ENCODE results near the gene RPTOR.
A peak's percentile ranks its signal among the peaks of the same experiment; 100 is the strongest.

The RPTOR gene

GRCh38 chr17:80838311-80839025 is 293.8 kb downstream of the RPTOR start:
- DNase-seq = no peak

- DNase-seq = no peak
These were observed 294.3 kb downstream of the RPTOR start for GRCh38 chr17:80839026-80839345.

- no peak for DNase-seq
These were observed 294.9 kb downstream of the RPTOR start for GRCh38 chr17:80839511-80839941.

GRCh38 chr17:80839970-80840369 is 295.3 kb downstream of the RPTOR start:
- DNase-seq = no peak

- no peak for DNase-seq
These were observed 297.9 kb downstream of the RPTOR start for GRCh38 chr17:80842456-80843013.

- no peak for DNase-seq
These were observed 299.1 kb downstream of the RPTOR start for GRCh38 chr17:80843741-80844156.

GRCh38 chr17:80844418-80844990 is 299.9 kb downstream of the RPTOR start:
- no peak for DNase-seq

- DNase-seq = no peak
These were observed 300.6 kb downstream of the RPTOR start for GRCh38 chr17:80845069-80845862.

GRCh38 chr17:80845863-80846671 is 301.4 kb downstream of the RPTOR start:
- no peak for DNase-seq

- DNase-seq = no peak
These were observed 302.3 kb downstream of the RPTOR start for GRCh38 chr17:80846932-80847331.

- DNase-seq = peak; percentile 63
These were observed 303.0 kb downstream of the RPTOR start for GRCh38 chr17:80847496-80848230.

- no peak for DNase-seq
These were observed 303.9 kb downstream of the RPTOR start for GRCh38 chr17:80848449-80849102.

GRCh38 chr17:80849119-80849518 is 304.5 kb downstream of the RPTOR start:
- DNase-seq = no peak

GRCh38 chr17:80850109-80850508 is 305.5 kb downstream of the RPTOR start:
- no peak for DNase-seq

GRCh38 chr17:80850817-80851216 is 306.2 kb downstream of the RPTOR start:
- no peak for DNase-seq

- DNase-seq = no peak
These were observed 306.8 kb downstream of the RPTOR start for GRCh38 chr17:80851277-80851925.

GRCh38 chr17:80852476-80853015 is 307.9 kb downstream of the RPTOR start:
- DNase-seq = no peak

- DNase-seq = no peak
These were observed 308.4 kb downstream of the RPTOR start for GRCh38 chr17:80853076-80853475.

- DNase-seq = no peak
These were observed 309.6 kb downstream of the RPTOR start for GRCh38 chr17:80854220-80854619.

GRCh38 chr17:80855196-80855947 is 310.7 kb downstream of the RPTOR start:
- DNase-seq = no peak
